Measurements from ENCODE around the gene GPATCH3.
A peak's percentile ranks its signal among the peaks of the same experiment; 100 is the strongest.
"Not testable (repeated sequence)": the region's sequence is repeated elsewhere in the genome, so short reads cannot be mapped to it uniquely, and the experiment has no call there.

The GPATCH3 gene

GRCh38 chr1:26900001-26900814 is at the start of gene GPATCH3:
GPATCH3 (minus strand) TSS chr1:26900467; CDS start chr1:26900442, 25 bp downstream.
- peak; percentile 87 for DNase-seq (ENCODE audit: extremely low read depth, low read depth)
- no peak for TF ChIP-seq CTCF (IDR thresholded peaks at IDR 0.05; ENCODE audit: low read depth, low read length, missing control alignments)
- peak within 1 kb of the TSS; percentile 73 for H3K4me3 ChIP-seq (replicated peaks; ENCODE audit: low read depth, low read length)

- no peak overlapping the region for H3K4me3 ChIP-seq (replicated peaks; ENCODE audit: low read depth, low read length)
- DNase-seq (ENCODE audit: extremely low read depth, low read depth), result no peak
- no peak for TF ChIP-seq CTCF (IDR thresholded peaks at IDR 0.05; ENCODE audit: low read depth, low read length, missing control alignments)
Observed at GRCh38 chr1:26949926-26950319, 49.7 kb upstream of the GPATCH3 start.

- TF ChIP-seq CTCF (IDR thresholded peaks at IDR 0.05; ENCODE audit: low read depth, low read length, missing control alignments), result no peak
- no peak overlapping the region for H3K4me3 ChIP-seq (replicated peaks; ENCODE audit: low read depth, low read length)
- no peak for DNase-seq (ENCODE audit: extremely low read depth, low read depth)
Observed at GRCh38 chr1:26949266-26949925, 49.1 kb upstream of the GPATCH3 start.

- DNase-seq (ENCODE audit: extremely low read depth, low read depth); H3K4me3 ChIP-seq (replicated peaks; ENCODE audit: low read depth, low read length): not testable (repeated sequence)
Observed at GRCh38 chr1:26948725-26949057, 48.4 kb upstream of the GPATCH3 start.

GRCh38 chr1:26946270-26946669 is 46.0 kb upstream of the GPATCH3 start:
- H3K4me3 ChIP-seq (replicated peaks; ENCODE audit: low read depth, low read length), result no peak overlapping the region
- DNase-seq (ENCODE audit: extremely low read depth, low read depth), result no peak
- TF ChIP-seq CTCF (IDR thresholded peaks at IDR 0.05; ENCODE audit: low read depth, low read length, missing control alignments), result no peak

- DNase-seq (ENCODE audit: extremely low read depth, low read depth), result no peak
- no peak for TF ChIP-seq CTCF (IDR thresholded peaks at IDR 0.05; ENCODE audit: low read depth, low read length, missing control alignments)
- H3K4me3 ChIP-seq (replicated peaks; ENCODE audit: low read depth, low read length), result no peak overlapping the region
Observed at GRCh38 chr1:26945728-26946127, 45.5 kb upstream of the GPATCH3 start.

- no peak for TF ChIP-seq CTCF (IDR thresholded peaks at IDR 0.05; ENCODE audit: low read depth, low read length, missing control alignments)
- no peak for DNase-seq (ENCODE audit: extremely low read depth, low read depth)
- H3K4me3 ChIP-seq (replicated peaks; ENCODE audit: low read depth, low read length), result no peak overlapping the region
Observed at GRCh38 chr1:26945138-26945537, 44.9 kb upstream of the GPATCH3 start.
